ENCODE data around the gene ZKSCAN1.

DNA sequence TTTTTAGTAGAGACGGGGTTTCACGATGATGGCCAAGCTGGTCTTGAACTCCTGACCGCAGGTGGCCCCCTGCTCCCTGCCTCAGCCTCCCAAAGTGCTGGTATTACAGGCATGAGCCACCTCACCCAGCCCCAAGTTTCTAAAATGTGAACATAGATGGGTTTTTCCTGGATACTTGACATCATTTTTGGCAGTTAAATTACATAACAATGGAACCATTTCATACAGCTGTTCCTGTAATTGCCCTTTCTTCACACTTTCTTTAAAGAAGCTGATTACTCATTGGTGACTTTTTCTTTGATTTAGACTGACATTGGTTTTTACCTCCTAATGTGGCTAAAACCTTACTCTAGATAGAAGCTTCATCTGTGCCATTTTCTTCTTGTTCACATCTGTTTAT, 5.9 kb downstream of the ZKSCAN1 start:
- TF ChIP-seq, protein P1, sequence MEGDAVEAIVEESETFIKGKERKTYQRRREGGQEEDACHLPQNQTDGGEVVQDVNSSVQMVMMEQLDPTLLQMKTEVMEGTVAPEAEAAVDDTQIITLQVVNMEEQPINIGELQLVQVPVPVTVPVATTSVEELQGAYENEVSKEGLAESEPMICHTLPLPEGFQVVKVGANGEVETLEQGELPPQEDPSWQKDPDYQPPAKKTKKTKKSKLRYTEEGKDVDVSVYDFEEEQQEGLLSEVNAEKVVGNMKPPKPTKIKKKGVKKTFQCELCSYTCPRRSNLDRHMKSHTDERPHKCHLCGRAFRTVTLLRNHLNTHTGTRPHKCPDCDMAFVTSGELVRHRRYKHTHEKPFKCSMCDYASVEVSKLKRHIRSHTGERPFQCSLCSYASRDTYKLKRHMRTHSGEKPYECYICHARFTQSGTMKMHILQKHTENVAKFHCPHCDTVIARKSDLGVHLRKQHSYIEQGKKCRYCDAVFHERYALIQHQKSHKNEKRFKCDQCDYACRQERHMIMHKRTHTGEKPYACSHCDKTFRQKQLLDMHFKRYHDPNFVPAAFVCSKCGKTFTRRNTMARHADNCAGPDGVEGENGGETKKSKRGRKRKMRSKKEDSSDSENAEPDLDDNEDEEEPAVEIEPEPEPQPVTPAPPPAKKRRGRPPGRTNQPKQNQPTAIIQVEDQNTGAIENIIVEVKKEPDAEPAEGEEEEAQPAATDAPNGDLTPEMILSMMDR (IDR thresholded peaks at IDR 0.05) = no peak
- TF ChIP-seq EZH2 (IDR thresholded peaks at IDR 0.05; ENCODE audit: borderline replicate concordance, insufficient read depth, low read depth, low read length, poor library complexity, severe bottlenecking) = no peak

Measured in B cell (primary cell).